IMR-90 (cell line): ENCODE measurements around the gene FAM20A. TPM values are rescaled to one million over a fixed set of nuclear protein-coding genes. Genes with fewer than 3 reads are reported as not detected.

ENCODE experiments used
- ATAC-seq: fragments of 200-7000 bp; cut with Tn5 transposase; 2 replicates; pipeline ENCODE4 v1.9.1; 2020; ENCODE audit warnings: low read depth, mild to moderate bottlenecking, moderate library complexity
- BruUV-seq: library from RNA; stranded (reverse); fragments of 400-500 nt; replicated peaks from 2 replicates; lab custom pipeline; 2021; lab: Mats Ljungman, UMichigan
- CTCF ChIA-PET: fragments of 300-600 bp; formaldehyde crosslinking; extraction: SDS; loops from one replicate; lab custom pipeline; 2021; ENCODE audit warnings: antibody characterized with exemption; lab: Yijun Ruan, JAX
- POLR2A ChIA-PET: fragments of 300-600 bp; sonication (Branson Sonifier 250); formaldehyde crosslinking; loops from one replicate; lab custom pipeline; 2022; ENCODE audit warnings: antibody characterized with exemption; ENCODE audit not compliant: unreplicated experiment; lab: Charles Lee
- DNase-seq: peaks from one replicate; pipeline ENCODE4 v3.0.0; 2013
- H2AFZ ChIP-seq: replicated peaks from 2 replicates; pipeline ENCODE3; 2013; ENCODE audit warnings: low read length, mild to moderate bottlenecking; ENCODE audit not compliant: poor library complexity
- H2AK5ac ChIP-seq: 2 replicates; pipeline ENCODE4 v1.6.1; 2013; ENCODE audit warnings: low read depth, low read length, inconsistent platforms
- H2AK9ac ChIP-seq: replicated peaks from 2 replicates; pipeline ENCODE3; 2013; ENCODE audit warnings: mild to moderate bottlenecking, low read depth, low read length, moderate library complexity; ENCODE audit not compliant: poor library complexity
- H2BK120ac ChIP-seq: 2 replicates; pipeline ENCODE4 v1.6.1; 2013; ENCODE audit warnings: low read depth, low read length, inconsistent platforms
- H2BK15ac ChIP-seq: 3 replicates; pipeline ENCODE4 v1.6.1; 2013; ENCODE audit warnings: low read depth, low read length, inconsistent platforms
- H2BK20ac ChIP-seq: 2 replicates; pipeline ENCODE4 v1.6.1; 2013; ENCODE audit warnings: low read depth, mild to moderate bottlenecking, inconsistent platforms, low read length, moderate library complexity
- H2BK5ac ChIP-seq: 2 replicates; pipeline ENCODE4 v1.6.1; 2013; ENCODE audit warnings: mild to moderate bottlenecking, low read depth, low read length, inconsistent platforms; ENCODE audit not compliant: poor library complexity, severe bottlenecking
- H3K14ac ChIP-seq: replicated peaks from 2 replicates; pipeline ENCODE4 v1.6.1; 2013; ENCODE audit warnings: low read depth, low read length, inconsistent platforms
- H3K18ac ChIP-seq: 2 replicates; pipeline ENCODE4 v1.6.1; 2013; ENCODE audit warnings: low read depth, low read length, control low read depth
- H3K23ac ChIP-seq: 2 replicates; pipeline ENCODE4 v1.6.1; 2013; ENCODE audit warnings: low read depth, low read length, inconsistent platforms
- H3K27ac ChIP-seq: 2 replicates; pipeline ENCODE4 v1.5.1; 2013; ENCODE audit warnings: mild to moderate bottlenecking, control low read depth, low read length; ENCODE audit not compliant: insufficient read depth
- H3K27me3 ChIP-seq: 2 replicates; pipeline ENCODE4 v1.6.1; 2013; ENCODE audit warnings: low read length; ENCODE audit not compliant: control insufficient read depth, insufficient read depth
- H3K36me3 ChIP-seq: 2 replicates; pipeline ENCODE4 v1.6.1; 2013; ENCODE audit warnings: low read length, mixed read lengths; ENCODE audit not compliant: control insufficient read depth, insufficient read depth
- H3K4ac ChIP-seq: 2 replicates; pipeline ENCODE4 v1.6.1; 2013; ENCODE audit warnings: low read depth, low read length, inconsistent platforms
- H3K4me1 ChIP-seq: 2 replicates; pipeline ENCODE4 v1.6.1; 2013; ENCODE audit warnings: low read length, mixed read lengths; ENCODE audit not compliant: control insufficient read depth, insufficient read depth
- H3K4me2 ChIP-seq: 2 replicates; pipeline ENCODE4 v1.6.1; 2013; ENCODE audit warnings: low read depth, mild to moderate bottlenecking, control low read depth, low read length, moderate library complexity
- H3K4me3 ChIP-seq: 2 replicates; pipeline ENCODE4 v1.5.1; 2013; ENCODE audit warnings: low read depth, mild to moderate bottlenecking, control low read depth, low read length, moderate library complexity; ENCODE audit not compliant: insufficient read depth
- H3K56ac ChIP-seq: 2 replicates; pipeline ENCODE4 v1.6.1; 2013; ENCODE audit warnings: low read length, inconsistent platforms; ENCODE audit not compliant: insufficient read depth; ENCODE audit errors: extremely low read depth
- H3K79me1 ChIP-seq, 2 experiments: 2 replicates each; pipeline ENCODE4 v1.6.1; 2013; ENCODE audit warnings: low read length in 2 of 2, inconsistent platforms in 1 of 2, low read depth in 1 of 2
- H3K9ac ChIP-seq: 2 replicates; pipeline ENCODE4 v1.6.1; 2013; ENCODE audit warnings: low read depth, low read length, control low read depth
- H3K9me1 ChIP-seq: 2 replicates; pipeline ENCODE4 v1.6.1; 2013; ENCODE audit warnings: low read length, inconsistent platforms; ENCODE audit not compliant: insufficient read depth
- H3K9me3 ChIP-seq: 2 replicates; pipeline ENCODE4 v1.6.1; 2013; ENCODE audit warnings: low read length; ENCODE audit not compliant: control insufficient read depth, insufficient read depth
- H4K20me1 ChIP-seq: 2 replicates; pipeline ENCODE4 v1.6.1; 2013; ENCODE audit warnings: low read length, inconsistent platforms; ENCODE audit not compliant: insufficient read depth
- H4K5ac ChIP-seq: 2 replicates; pipeline ENCODE4 v1.6.1; 2013; ENCODE audit warnings: mild to moderate bottlenecking, low read depth, low read length, control low read depth
- H4K8ac ChIP-seq, 2 experiments: 2 replicates each; pipeline ENCODE4 v1.6.1; 2013; ENCODE audit warnings: low read depth in 2 of 2, low read length in 2 of 2, control low read depth in 1 of 2, inconsistent platforms in 1 of 2
- H4K91ac ChIP-seq: 2 replicates; pipeline ENCODE4 v1.6.1; 2013; ENCODE audit warnings: low read depth, low read length, inconsistent platforms; ENCODE audit not compliant: insufficient read depth
- CHD1 ChIP-seq: IDR thresholded peaks from 2 replicates; pipeline ENCODE4 v1.6.1; 2012; ENCODE audit warnings: low read depth, low read length, improper control_type of control experiment
- MAZ ChIP-seq: IDR thresholded peaks from 2 replicates; pipeline ENCODE4 v1.6.1; 2012; ENCODE audit warnings: low read depth, mild to moderate bottlenecking, low read length, improper control_type of control experiment, moderate library complexity, borderline replicate concordance
- RFX5 ChIP-seq: IDR thresholded peaks from 2 replicates; pipeline ENCODE4 v1.8.0; 2012; ENCODE audit warnings: low read depth, mild to moderate bottlenecking, low read length, moderate library complexity
- WGBS, 2 experiments: methylation state at CpG; one replicate each; pipeline versions ENCODE4 v1.1.5 to v1.1.7; 2013; ENCODE audit warnings: missing lambda C conversion rate in 2 of 2; ENCODE audit not compliant: insufficient read length in 1 of 2; ENCODE audit errors: extremely low coverage in 2 of 2; 5-methylcytosine and 5-hydroxymethylcytosine counted together
- dilution Hi-C: fragments of 300-500 bp; cut with HindIII; formaldehyde crosslinking; loops from one replicate; pipeline ENCODE4 v1.14.3; 2018; ENCODE audit warnings: low sequenced_read_pairs; ENCODE audit not compliant: unreplicated experiment
- in situ Hi-C: fragments of 300-500 bp; cut with MboI; formaldehyde crosslinking; loops from 3 replicates; pipeline ENCODE4 v1.14.3; 2019; ENCODE audit warnings: low sequenced_read_pairs, inconsistent platforms, mixed read lengths
- intact Hi-C: fragments of 100-400 bp; cut with micrococcal nuclease; formaldehyde crosslinking; loops from 2 replicates; pipeline ENCODE4 v1.10.0; 2022
- polyA plus RNA-seq, 3 experiments: library from polyadenylated mRNA; depleted of rRNA; stranded (reverse); fragments of >200 nt; gene quantifications; 2 replicates each; pipeline ENCODE4 v1.2.3, GENCODE V29; 2012; ENCODE audit warnings: low replicate concordance in 1 of 3
- total RNA-seq: library from RNA; depleted of rRNA; stranded (reverse); fragments of >200 nt; gene quantifications from 2 replicates; pipeline ENCODE4 v1.2.3, GENCODE V29; 2012
- TF ChIP-seq, protein P1 (sequence below): conservative IDR thresholded peaks from 2 replicates; pipeline ENCODE4 v1.5.1; 2012; ENCODE audit warnings: mild to moderate bottlenecking, low read depth, low read length, improper control_type of control experiment

Gene FAM20A
- total and polyA plus RNA-seq, 2 of the 4 experiments (the other 2 are of a cell fraction): not detected

GRCh38 chr17:68598545-68598961 is 2.6 kb downstream of the FAM20A start:
- ChIA-PET CTCF (interaction anchor here (0.5 to 0.6 kb wide), 2 partner anchors 8 to 589 kb away, joined by 3 read pairs; no protein-coding TSS in a partner anchor), POLR2A (no interaction called here)
- Histone ChIP-seq H3K9me3 (0 out of 2 replicates have a peak, but pooled peaks cover under 1% of the 10 kb centered on the region), H3K9me1 (no peaks in the 10 kb centered on the region), H3K4me1 (no peaks in the 10 kb centered on the region; the same call in 1 of the 2 replicates), H4K8ac (no peak overlapping the region), H2BK120ac (no peak overlapping the region), H3K56ac (no peak overlapping the region), H2AK9ac (no peak overlapping the region), H3K14ac (no peak overlapping the region), H2BK5ac (no peak overlapping the region), H3K4ac (no peak overlapping the region), H3K79me1 (no peaks in the 10 kb centered on the region), H2AK5ac (no peak overlapping the region), H4K20me1 (no peaks in the 10 kb centered on the region), H4K91ac (no peak overlapping the region), H3K9ac (no peak overlapping the region), H3K27me3 (peaks cover 52% of the 10 kb centered on the region), H3K4me3 (no peak overlapping the region), H3K36me3 (no peaks in the 10 kb centered on the region), H2AFZ (no peak overlapping the region), H2BK15ac (no peak overlapping the region), H2BK20ac (no peak overlapping the region), H3K4me2 (no peak overlapping the region), H3K23ac (no peak overlapping the region), H3K18ac (no peak overlapping the region), H4K5ac (no peak overlapping the region), H3K27ac (no peak overlapping the region)
- WGBS, 2 experiments: no CpG with 5 or more reads among the region's 4 CpGs
- no TSS peak for BruUV-seq
- dilution Hi-C loops: no loop called here
- intact Hi-C loops: no loop called here
- DNase-seq: no peak
- no peak for TF ChIP-seq RFX5
- TF ChIP-seq CHD1: no peak
- TF ChIP-seq MAZ: no peak
- TF ChIP-seq, protein P1, sequence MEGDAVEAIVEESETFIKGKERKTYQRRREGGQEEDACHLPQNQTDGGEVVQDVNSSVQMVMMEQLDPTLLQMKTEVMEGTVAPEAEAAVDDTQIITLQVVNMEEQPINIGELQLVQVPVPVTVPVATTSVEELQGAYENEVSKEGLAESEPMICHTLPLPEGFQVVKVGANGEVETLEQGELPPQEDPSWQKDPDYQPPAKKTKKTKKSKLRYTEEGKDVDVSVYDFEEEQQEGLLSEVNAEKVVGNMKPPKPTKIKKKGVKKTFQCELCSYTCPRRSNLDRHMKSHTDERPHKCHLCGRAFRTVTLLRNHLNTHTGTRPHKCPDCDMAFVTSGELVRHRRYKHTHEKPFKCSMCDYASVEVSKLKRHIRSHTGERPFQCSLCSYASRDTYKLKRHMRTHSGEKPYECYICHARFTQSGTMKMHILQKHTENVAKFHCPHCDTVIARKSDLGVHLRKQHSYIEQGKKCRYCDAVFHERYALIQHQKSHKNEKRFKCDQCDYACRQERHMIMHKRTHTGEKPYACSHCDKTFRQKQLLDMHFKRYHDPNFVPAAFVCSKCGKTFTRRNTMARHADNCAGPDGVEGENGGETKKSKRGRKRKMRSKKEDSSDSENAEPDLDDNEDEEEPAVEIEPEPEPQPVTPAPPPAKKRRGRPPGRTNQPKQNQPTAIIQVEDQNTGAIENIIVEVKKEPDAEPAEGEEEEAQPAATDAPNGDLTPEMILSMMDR: no peak
- no peak for ATAC-seq
- in situ Hi-C loops: no loop called here
